ENCODE measurements around the gene PACRG.

PACRG gene

DNA sequence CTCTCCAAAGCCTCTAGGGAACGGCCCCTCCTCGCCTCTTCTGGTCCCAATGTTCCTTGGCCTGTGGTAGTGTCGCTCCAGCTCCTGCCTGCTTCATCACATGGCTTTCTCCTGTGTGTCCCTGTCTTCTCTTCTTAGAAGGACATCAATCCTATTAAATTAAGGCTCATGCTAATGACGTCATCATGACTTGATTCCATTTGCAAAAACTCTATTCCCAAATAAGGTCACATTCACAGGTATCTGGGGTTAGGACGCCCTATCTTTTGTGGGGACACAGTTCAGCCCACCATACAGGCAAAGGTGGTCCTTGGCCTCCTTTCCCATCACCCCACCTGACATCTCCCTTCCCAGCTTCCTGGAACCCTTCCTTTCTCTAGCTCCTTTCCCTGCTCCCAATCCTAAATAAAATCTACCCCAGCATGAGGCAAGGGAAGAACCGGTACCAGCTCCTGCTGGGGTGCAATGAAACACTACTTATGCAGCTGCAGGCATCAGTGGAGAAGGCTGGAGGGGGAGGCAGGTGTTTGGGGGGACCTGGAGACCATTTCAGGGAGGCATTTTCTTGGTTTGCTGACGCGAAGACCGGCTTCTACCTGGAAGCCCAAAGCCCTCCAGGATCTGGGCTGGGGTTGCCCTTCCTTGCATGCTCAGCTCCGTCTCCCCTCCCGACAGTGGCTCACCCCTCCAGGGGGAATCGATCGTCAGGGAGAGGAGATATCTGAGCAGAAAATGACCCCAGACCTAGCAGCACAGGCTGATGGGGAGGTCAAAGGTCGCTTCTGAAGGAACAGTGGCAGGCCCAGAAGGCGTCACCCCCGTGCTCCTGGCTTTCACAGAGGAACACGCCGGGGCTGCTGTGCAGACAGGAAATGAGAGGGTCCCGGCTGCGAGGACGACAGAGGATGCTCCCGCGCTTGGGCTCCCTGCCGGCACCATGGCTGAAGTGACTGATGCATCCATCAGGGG is 615.1 kb downstream of the PACRG start:
- DNase-seq: no peak

GRCh38 chr6:163343609-163344008 is 615.8 kb downstream of the PACRG start:
- no peak for DNase-seq

DNA sequence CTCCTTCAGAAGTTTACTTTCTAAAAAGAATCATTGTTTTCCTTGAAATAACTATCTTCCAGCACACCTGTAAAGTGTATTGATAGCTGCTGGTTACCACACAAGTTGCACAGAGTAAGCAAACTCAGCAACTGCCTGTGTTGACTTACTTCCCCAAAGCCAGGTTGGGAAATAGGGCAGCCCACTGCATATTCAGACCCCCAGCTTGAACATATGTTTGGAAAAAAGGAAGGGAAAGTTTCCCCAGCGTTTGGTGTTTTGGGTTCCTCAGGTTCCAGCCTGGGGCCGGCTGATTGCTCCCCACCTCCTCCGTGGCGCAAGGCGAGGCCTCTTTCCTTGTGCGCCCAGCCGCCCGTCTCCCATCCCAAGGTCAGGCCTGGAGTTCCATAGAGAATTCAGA is 616.6 kb downstream of the PACRG start:
- DNase-seq: no peak

GRCh38 chr6:163345931-163346330 is 618.2 kb downstream of the PACRG start:
- no peak for DNase-seq

DNA sequence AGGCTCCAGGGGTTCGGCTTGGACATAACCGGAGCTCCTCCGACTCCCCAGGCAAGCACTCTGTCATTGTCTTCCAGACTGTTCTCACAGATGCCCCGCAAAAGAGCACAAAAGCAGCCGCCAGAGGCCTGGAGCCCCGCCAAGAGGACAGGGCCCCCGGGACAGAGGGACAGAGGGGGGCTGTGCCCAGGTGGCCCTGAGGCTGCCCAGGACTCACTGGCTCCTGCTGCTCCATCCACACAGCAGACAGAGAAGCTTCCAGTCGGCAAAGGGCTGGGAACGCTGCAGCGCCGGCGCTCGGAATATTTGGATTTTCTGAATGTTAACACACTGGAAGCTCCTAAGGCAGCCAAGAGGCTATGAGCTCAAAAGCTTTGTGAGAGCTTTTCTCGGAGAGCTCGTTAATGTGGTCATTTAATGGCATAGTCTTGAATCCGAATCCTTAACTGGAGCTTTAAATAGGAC is 618.8 kb downstream of the PACRG start:
- no peak for DNase-seq

GRCh38 chr6:163347021-163347446 is 619.3 kb downstream of the PACRG start:
- DNase-seq: no peak

GRCh38 chr6:163348789-163349680 is 621.3 kb downstream of the PACRG start:
- no peak for DNase-seq

- no peak for DNase-seq
Measured at GRCh38 chr6:163349696-163350095, 621.9 kb downstream of the PACRG start.

DNA sequence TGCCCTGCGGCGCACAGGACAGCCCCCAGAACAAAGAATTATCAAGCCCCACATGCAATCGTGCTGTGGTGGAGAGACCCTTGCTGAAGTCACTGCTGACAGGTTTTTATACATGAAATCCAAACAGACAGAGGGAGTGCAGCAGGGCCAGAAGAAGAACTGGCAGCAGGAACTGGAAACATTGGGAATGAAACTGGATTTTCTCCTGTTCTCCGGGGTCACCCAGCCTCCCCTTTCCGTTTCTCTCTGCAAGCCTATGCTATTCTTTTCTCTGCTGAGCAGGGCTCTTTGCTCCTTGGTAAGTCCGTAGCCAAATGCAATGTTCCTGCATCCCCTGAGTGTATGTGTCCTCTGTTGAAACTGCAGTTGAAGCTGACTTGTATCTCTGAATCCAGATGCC is 623.2 kb downstream of the PACRG start:
- DNase-seq: no peak

DNA sequence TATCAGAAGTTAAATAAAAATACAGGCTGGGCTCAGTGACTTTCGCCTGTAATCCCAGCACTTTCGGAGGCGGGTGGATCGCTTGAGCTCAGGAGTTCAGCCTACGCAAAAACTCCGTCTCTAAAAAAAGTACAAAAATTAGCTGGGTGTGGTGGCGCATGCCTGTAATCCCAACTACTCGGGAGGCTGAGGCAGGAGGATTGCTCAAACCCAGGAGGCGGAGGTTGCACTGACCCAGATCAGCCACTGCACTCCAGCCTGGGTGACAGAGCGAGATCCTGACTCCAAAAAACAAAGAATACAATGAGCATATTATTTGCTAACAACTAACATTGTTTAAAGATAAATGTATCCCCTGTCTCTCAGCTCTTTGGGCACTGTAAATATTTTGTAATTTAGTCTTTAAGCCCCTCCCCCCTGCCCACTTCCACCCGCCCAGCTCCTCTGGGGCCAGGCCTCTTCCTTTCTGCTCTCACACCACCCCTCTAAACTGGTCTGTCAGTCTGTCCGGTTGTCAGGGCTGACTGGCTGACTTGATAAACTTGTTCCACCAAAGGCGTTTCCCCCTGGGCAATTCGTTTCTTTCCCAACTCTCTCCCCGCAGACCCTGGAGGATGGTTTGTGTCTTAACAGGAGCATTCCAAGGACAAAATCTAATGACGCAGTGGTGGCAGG is 624.4 kb downstream of the PACRG start:
- no peak for DNase-seq

DNA sequence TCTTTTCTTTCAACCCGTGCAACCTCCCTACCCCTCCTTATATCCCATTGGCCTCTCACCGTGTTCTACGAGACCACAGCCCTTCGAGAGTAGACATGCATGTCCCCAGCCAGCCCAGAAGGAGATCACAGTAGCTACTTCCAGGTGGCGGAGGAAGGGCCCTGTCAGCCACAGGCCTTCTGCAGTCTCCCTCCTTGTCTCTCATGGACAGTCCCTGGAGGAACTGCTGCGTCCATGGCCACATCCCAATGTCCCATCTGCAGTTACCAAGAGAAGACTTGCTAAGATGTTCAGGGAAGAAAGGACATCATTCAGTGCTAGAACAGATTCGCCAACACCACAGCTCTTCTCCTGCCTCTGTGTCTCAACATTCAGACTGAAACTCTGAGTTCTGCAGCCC is 625.2 kb downstream of the PACRG start:
- DNase-seq: no peak

GRCh38 chr6:163354085-163354484 is 626.3 kb downstream of the PACRG start:
- DNase-seq: no peak

- DNase-seq: no peak
Measured at GRCh38 chr6:163354761-163355425, 627.1 kb downstream of the PACRG start.

DNA sequence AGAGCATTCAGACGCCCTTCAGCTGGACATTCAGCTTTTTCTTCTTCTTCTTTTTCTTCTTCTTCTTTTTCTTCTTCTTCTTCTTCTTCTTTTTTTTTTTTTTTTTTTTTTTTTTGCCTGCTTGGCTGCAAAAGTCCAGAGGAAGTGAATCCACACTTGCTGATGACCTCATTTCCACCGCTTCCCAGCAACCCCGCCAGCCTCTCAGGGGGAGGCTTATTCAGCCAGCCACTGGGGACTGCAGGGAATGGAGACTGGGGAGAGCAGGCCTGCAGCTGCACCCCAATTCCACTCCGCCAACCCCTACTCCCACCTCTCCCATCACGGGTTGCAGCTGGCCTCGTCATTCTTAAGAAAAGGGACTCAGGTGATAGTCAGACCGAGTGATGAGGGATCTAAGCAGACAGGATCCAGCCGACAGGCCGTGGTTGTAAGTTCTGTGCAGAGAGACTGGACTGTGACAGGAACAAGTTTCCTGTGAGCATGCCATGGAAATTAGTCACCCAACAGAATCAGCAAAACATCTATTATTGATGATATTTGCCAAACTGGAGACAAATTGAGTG is 627.7 kb downstream of the PACRG start:
- DNase-seq: no peak

DNA sequence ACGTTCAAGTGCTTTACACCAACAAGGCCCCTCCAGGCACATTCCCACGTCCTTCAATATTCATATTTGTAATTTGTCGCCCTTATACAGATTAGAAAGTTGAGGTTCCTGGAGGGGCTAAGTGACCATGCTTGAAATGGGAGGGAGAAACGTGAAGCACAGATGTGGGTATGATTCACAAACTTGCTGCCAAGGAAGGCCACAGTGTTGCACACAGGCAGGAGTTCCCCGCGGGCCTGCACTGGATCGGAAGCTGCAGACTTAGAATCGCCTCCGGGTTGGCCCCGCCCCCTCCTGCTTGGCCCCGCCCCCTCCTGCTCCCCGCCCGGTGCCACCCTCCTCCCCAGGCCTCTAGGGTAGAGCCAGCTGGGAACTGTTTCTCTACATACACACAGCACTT is 628.5 kb downstream of the PACRG start:
- no peak for DNase-seq

- no peak for DNase-seq
Measured at GRCh38 chr6:163356743-163357142, 629.0 kb downstream of the PACRG start.

DNA sequence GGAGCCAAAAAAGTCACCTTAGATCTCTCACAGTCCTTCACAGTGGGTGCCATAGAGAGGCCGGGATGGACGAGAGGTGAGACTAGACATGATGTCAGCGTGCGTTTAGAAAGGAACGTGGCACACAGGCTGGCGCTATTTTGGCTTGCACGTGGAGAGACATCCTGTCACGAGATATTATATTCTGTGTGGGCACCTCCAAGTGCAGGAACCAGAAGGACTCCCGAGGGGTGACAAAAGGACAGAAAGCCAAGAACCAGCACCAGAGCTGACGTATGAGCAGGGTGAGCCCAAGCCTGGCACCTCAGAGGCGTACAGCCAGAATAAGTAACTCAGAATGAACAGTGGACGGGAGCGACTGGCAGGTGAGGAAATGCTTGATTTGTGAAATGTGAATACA is 636.9 kb downstream of the PACRG start:
- DNase-seq: no peak

All from activated gamma-delta T cell (primary cell).